Cardiac fibroblast (primary cell): ENCODE results near the gene FAM227B.
A peak's percentile ranks its signal among the peaks of the same experiment; 100 is the strongest.
"Not testable (repeated sequence)": the region's sequence is repeated elsewhere in the genome, so short reads cannot be mapped to it uniquely, and the experiment has no call there.

Experiments
- DNase-seq, 2 donors: peaks; one replicate each; pipeline versions ENCODE4 v3.0.0 to v3.0.0-alpha.2; 2010; ENCODE audit warnings: low read depth in 2 of 2
- H3K4me3 ChIP-seq, 2 donors: replicated peaks in 1 of 2; 1 replicate in 1 of 2; 2 replicates in 1 of 2; pipeline ENCODE4 v1.5.1; 2011; ENCODE audit warnings: low read depth in 2 of 2, low read length in 2 of 2, mild to moderate bottlenecking in 2 of 2, moderate library complexity in 1 of 2
- TF ChIP-seq, protein P1 (sequence below): IDR thresholded peaks from one replicate; pipeline ENCODE4 v1.5.1; 2011; ENCODE audit warnings: low read depth, mild to moderate bottlenecking, low read length, inconsistent platforms

FAM227B gene

DNA sequence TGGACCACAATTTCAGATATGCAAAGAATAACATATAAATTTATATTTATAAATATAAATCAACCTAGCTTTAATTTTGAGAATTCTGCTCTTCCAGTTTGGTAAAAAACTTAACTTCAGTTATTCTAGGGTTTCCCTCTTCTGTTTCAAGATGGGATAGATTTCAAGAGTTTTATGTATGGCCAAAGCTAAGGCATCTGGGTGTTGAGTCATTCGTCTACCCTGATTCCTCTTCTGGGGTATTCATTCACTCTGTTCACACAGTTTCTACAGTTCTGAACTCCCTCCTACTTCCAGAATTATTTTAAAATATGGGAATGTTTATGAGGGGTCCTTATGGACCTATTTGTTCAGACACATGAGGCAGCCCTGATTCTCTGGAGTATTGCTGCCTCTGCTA, 201.8 kb downstream of the FAM227B start:
- TF ChIP-seq, protein P1, sequence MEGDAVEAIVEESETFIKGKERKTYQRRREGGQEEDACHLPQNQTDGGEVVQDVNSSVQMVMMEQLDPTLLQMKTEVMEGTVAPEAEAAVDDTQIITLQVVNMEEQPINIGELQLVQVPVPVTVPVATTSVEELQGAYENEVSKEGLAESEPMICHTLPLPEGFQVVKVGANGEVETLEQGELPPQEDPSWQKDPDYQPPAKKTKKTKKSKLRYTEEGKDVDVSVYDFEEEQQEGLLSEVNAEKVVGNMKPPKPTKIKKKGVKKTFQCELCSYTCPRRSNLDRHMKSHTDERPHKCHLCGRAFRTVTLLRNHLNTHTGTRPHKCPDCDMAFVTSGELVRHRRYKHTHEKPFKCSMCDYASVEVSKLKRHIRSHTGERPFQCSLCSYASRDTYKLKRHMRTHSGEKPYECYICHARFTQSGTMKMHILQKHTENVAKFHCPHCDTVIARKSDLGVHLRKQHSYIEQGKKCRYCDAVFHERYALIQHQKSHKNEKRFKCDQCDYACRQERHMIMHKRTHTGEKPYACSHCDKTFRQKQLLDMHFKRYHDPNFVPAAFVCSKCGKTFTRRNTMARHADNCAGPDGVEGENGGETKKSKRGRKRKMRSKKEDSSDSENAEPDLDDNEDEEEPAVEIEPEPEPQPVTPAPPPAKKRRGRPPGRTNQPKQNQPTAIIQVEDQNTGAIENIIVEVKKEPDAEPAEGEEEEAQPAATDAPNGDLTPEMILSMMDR: no peak
- no peak overlapping the region for H3K4me3 ChIP-seq
- no peak for DNase-seq

DNA sequence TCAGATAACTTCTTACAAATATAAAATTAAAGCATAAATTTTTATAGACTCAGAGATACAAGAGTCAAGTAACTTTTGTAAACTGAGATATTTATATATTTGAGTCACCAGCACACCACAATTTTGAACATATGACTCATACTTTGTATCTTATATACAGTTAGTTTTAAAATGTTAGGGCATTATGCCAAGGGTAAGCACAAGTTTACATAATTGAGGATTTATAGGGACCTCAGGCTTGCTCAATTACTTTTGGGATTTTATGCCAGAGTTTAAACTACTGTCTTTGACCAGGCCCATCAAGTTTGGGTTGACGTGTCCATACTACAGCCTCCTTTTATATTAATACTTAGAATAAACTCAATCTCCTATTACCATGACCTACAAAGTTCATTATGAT, 205.0 kb downstream of the FAM227B start:
- peak; percentile 76 to 89 for DNase-seq
- TF ChIP-seq, protein P1: no peak
- H3K4me3 ChIP-seq: no peak overlapping the region

DNA sequence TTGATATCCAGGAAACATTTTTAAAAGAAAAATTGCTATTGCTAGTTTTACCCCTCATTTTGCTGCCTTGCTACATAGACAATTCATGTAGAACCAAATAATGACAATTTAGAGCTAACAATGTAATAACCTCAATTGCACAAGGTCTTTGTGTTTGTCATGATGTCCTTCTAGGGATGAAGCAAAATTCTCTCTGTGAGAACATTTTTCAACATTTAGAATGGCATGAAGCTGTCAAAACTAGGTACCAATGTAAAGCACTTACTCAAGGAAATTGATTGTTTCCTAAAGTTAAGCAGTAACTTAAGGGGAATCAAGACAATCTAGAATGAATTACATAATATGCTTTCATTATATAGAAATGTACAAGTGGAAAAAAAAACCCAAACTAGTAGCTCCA, 205.5 kb downstream of the FAM227B start:
- TF ChIP-seq, protein P1: no peak
- peak in 1 of 2 donors; percentile 51 for DNase-seq
- H3K4me3 ChIP-seq: no peak overlapping the region

DNA sequence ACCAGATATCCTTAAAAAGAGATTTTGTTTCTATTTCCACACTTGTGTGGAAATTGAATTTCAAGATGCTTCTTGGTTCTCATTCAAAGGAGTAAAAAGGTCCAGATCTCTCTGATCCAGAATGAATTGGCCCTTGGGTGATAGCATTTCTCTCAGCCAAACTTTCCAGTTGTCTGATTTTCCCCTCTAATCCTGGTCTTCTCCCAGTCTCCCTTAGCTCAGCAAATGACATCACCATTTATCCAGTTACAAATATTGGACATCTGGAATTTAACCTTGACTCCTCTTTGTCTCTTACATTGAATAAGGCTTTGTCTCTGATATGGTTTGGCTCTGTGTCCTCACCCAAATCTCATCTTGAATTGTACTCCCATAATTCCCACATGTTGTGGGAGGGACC, 207.8 kb downstream of the FAM227B start:
- no peak overlapping the region for H3K4me3 ChIP-seq
- TF ChIP-seq, protein P1: no peak
- DNase-seq: no peak

DNA sequence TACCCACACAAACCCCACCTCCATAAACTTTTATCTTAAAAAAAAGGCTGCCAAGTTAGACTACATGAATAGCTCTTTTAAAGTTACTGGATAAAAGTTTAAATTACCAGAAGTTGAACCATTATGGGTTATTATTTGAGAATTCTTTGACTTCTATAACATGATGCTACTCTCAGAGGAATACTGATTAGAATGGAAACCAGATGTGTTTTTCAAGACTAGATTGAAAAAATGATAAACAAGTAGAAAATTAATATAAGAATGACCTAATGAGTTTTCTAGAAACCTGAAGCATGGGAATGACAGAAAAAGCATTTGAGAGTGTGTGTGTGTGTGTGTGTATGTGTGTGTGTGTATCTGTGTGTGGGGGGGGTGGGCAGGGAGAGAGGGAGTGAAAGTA, 210.0 kb downstream of the FAM227B start:
- no peak overlapping the region for H3K4me3 ChIP-seq
- TF ChIP-seq, protein P1: no peak
- no peak for DNase-seq

DNA sequence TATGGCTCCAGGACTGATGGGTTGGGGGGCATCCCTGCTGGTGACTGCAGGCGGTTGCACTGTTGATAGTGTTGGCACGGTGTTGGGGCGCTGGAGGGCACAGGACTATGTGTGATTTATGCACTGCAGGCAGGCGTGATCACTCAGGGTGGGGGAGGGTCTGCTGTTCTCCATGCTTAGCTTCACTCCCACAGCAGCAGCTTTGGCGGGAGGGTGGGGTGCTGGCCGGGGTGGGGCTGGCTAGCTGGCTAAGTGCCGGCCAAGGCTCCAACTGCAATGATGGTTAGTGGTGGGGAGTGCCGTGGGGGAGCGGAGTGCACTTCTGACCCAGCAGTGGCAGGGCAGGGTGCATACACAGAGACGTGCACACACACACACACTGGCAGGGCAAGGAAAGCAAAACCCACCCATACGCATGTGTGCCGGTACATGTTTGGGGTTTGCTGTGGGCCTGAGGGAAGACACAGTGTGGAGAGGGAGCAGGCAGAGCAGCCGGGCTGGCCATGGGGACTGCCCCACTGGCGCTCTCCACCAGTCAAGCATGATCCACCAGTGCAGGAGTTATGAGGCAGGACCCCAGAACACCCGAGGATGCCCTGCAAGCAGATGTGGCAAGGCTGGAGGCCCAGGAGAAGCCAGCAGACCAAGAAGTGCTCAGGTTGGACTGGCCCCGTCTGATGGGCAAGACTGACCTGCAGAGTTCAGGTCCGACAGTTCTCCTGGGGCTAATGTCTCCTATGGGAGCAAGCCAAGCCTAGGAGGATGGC, 214.1 kb downstream of the FAM227B start:
- TF ChIP-seq, protein P1: no peak
- no peak overlapping the region for H3K4me3 ChIP-seq
- no peak for DNase-seq

DNA sequence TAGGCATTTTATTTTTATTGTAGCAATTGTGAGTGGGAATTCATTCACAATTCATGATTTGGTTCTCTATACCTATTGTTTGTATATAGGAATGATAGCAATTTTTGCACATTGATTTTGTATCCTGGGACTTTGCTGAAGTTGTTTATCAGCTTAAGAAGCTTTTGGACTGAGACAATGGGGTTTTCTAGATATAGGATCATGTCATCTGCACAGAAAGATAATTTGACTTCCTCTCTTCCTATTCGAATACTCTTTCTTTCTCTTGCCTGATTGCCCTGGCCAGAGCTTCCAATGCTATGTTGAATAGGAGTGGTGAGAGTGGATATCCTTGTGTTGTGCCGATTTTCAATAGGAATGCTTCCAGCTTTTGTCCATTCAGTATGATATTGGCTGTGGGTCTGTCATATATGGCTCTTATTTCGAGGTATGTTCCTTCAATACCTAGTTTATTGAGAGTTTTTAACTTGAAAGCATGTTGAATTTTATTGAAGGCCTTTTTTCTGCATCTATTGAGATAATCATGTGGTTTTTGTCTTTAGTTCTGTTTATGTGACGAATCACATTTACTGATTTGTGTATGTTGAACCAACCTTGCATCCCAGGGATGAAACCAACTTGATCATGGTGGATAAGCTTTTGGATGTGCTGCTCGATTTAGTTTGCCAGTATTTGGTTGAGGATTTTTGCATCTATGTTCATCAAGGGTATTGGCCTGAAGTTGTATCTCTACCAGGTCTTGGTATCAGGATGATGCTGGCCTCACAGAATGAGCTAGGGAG, 217.9 kb downstream of the FAM227B start:
- DNase-seq: not testable (repeated sequence)

More for the DNA sequence above, 217.9 kb downstream of the FAM227B start:
- H3K4me3 ChIP-seq: not testable (repeated sequence)
